SU-DHL-6 (cell line): Measurements from ENCODE around the gene IP6K3.

ENCODE experiments used
- EZH2phosphoT487 ChIP-seq: fragments of 200-600 bp; sonication (generic), shearing (Covaris generic); conservative IDR thresholded peaks from 2 replicates; pipeline ENCODE4 v1.6.1; 2018; ENCODE audit warnings: mild to moderate bottlenecking, antibody characterized with exemption, low read length, moderate library complexity, mixed read lengths
- TF ChIP-seq, protein P1 (sequence below): fragments of 200-600 bp; sonication (generic); IDR thresholded peaks from one replicate; pipeline ENCODE4 v1.5.1; 2017; ENCODE audit warnings: antibody characterized with exemption, mild to moderate bottlenecking, low read length, moderate library complexity; ENCODE audit not compliant: insufficient read depth, poor library complexity, severe bottlenecking

DNA sequence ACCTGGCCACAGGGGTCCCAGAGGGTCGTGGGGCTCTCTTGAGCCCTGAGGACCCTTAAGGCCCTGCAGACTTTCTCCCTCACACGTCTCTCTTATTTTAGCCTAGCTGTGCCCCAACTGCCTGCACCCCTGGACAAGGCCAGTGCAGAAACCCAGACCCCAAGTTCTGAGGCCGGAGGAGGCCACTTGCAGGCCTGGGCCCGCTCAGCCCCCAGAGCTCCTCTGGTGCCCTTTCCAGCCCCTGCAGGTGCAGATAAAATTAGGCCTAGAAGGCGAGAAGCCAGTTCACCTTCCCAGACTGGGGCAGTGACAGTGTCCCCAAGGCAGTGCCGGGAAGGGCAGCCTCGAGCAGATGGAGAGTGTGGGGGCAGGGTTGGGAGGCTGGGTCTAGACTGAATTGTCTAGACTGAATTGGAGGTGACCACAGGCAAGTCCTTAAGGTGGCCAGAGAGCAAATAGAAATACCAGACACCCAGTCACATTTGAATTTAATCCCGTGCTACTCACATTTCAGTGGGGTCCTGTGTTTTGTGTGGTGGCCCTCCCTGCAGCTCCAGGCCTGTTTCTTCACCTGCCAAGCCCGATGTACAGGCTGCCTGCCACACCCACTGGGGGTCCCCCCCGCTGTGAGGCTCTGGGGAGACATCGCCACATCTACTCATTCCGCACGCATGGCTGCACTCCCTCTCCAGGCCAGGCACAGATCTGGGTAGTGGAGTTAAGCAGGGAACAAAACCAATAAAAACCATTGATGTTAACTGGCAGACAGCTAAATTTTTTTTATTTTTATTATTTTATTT, 8.6 kb upstream of the IP6K3 start:
- TF ChIP-seq, protein P1, sequence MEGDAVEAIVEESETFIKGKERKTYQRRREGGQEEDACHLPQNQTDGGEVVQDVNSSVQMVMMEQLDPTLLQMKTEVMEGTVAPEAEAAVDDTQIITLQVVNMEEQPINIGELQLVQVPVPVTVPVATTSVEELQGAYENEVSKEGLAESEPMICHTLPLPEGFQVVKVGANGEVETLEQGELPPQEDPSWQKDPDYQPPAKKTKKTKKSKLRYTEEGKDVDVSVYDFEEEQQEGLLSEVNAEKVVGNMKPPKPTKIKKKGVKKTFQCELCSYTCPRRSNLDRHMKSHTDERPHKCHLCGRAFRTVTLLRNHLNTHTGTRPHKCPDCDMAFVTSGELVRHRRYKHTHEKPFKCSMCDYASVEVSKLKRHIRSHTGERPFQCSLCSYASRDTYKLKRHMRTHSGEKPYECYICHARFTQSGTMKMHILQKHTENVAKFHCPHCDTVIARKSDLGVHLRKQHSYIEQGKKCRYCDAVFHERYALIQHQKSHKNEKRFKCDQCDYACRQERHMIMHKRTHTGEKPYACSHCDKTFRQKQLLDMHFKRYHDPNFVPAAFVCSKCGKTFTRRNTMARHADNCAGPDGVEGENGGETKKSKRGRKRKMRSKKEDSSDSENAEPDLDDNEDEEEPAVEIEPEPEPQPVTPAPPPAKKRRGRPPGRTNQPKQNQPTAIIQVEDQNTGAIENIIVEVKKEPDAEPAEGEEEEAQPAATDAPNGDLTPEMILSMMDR, result no peak
- no peak for TF ChIP-seq EZH2phosphoT487
